Stomach (tissue), 4 donors: ENCODE measurements around the gene PDE4D.

ENCODE experiments used
- CTCF ChIP-seq, 7 experiments: fragments of 450-650 bp in 4 of 7; fragments of 200-600 bp in 3 of 7; sonication (generic) in 3 of 7; IDR thresholded peaks; one replicate each; pipeline ENCODE4 v1.5.1; 2016 to 2019; ENCODE audit warnings: antibody characterized with exemption in 7 of 7, control low read depth in 2 of 7, mild to moderate bottlenecking in 1 of 7
- POLR2A ChIP-seq, 4 donors: fragments of 450-650 bp; IDR thresholded peaks; one replicate each; pipeline ENCODE4 v1.6.1; 2016; ENCODE audit warnings: antibody characterized with exemption in 4 of 4, control low read depth in 2 of 4, mild to moderate bottlenecking in 1 of 4, moderate library complexity in 1 of 4

- no peak for TF ChIP-seq CTCF (IDR thresholded peaks at IDR 0.05)
- no peak for TF ChIP-seq POLR2A (IDR thresholded peaks at IDR 0.05)
Measured at GRCh38 chr5:59241119-59241518, 652.4 kb downstream of the PDE4D start.
